OCI-LY1 (cell line): ENCODE results near the gene HAUS8.

ENCODE experiments used
- EZH2 ChIP-seq: fragments of 200-600 bp; sonication (generic), shearing (Covaris generic); IDR thresholded peaks from 2 replicates; pipeline ENCODE4 v1.8.0; 2017; ENCODE audit warnings: borderline replicate concordance, mixed run types, mild to moderate bottlenecking, antibody characterized with exemption, low read length, moderate library complexity, mixed read lengths
- TF ChIP-seq, protein P1 (sequence below): fragments of 200-600 bp; sonication (generic), shearing (Covaris generic); IDR thresholded peaks from 2 replicates; pipeline ENCODE4 v1.5.1; 2017; ENCODE audit warnings: mild to moderate bottlenecking, antibody characterized with exemption, low read length, moderate library complexity, mixed read lengths

DNA sequence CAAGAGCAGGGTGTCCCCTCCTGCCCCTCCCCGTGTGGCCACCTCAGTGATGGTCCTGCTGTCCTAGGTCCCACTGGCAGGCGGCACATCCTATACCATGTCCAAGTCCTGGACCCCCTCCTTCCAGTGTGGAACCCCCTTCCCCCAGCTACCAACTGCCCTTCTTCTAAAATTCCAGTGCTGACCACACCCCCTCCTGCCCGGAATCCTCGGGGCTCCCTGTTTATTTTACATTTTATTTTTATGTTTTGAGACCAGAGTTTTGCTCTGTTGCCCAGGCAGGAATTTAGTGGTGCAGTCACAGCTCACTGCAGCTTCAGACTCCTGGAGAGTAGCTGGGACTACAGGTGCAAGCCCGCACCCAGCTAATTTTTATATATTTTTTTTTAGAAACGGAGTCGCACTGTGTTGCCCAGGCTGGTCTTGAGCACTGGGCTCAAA is 47.7 kb downstream of the HAUS8 start:
- TF ChIP-seq, protein P1, sequence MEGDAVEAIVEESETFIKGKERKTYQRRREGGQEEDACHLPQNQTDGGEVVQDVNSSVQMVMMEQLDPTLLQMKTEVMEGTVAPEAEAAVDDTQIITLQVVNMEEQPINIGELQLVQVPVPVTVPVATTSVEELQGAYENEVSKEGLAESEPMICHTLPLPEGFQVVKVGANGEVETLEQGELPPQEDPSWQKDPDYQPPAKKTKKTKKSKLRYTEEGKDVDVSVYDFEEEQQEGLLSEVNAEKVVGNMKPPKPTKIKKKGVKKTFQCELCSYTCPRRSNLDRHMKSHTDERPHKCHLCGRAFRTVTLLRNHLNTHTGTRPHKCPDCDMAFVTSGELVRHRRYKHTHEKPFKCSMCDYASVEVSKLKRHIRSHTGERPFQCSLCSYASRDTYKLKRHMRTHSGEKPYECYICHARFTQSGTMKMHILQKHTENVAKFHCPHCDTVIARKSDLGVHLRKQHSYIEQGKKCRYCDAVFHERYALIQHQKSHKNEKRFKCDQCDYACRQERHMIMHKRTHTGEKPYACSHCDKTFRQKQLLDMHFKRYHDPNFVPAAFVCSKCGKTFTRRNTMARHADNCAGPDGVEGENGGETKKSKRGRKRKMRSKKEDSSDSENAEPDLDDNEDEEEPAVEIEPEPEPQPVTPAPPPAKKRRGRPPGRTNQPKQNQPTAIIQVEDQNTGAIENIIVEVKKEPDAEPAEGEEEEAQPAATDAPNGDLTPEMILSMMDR = no peak
- TF ChIP-seq EZH2 = no peak
